Stimulated activated CD8-positive, alpha-beta memory T cell treated with anti-CD3 and anti-CD28 coated beads, Interleukin-2, amount 100 ng/mL, for 1 hour (primary cell): ENCODE measurements around the gene SPDYE3.
"Not testable (repeated sequence)": the region's sequence is repeated elsewhere in the genome, so short reads cannot be mapped to it uniquely, and the experiment has no call there.

Experiments used
- DNase-seq, 2 donors: peaks; one replicate each; pipeline ENCODE4 v3.0.0-alpha.2; 2020; ENCODE audit warnings: low read depth in 2 of 2

Gene SPDYE3

DNA sequence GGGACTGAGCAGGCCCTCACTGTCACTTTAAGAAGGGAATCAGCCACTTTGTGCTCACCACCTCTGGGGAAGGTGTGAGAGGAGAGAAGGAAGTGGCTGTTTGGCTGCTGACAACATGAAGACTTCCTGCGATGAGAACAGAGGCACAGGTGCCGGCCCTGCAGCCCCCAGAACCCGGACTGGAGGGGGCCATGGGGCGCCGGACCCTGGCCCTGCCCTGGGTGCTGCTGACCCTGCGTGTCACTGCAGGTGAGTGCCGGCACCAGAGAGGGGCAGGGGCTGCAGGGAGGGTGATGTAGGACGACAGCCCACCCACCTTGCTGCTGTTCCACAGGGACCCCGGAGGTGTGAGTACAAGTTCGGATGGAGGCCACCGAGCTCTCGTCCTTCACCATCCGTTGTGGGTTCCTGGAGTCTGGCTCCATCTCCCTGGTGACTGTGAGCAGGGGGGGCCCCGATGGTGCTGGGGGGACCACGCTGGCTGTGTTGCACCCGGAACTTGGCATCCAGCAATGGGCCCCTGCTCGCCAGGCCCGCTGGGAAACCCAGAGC lies 44.8 kb downstream of the SPDYE3 start:
- DNase-seq: not testable (repeated sequence)

GRCh38 chr7:100352984-100353684 lies 45.6 kb downstream of the SPDYE3 start:
- DNase-seq: no peak

DNA sequence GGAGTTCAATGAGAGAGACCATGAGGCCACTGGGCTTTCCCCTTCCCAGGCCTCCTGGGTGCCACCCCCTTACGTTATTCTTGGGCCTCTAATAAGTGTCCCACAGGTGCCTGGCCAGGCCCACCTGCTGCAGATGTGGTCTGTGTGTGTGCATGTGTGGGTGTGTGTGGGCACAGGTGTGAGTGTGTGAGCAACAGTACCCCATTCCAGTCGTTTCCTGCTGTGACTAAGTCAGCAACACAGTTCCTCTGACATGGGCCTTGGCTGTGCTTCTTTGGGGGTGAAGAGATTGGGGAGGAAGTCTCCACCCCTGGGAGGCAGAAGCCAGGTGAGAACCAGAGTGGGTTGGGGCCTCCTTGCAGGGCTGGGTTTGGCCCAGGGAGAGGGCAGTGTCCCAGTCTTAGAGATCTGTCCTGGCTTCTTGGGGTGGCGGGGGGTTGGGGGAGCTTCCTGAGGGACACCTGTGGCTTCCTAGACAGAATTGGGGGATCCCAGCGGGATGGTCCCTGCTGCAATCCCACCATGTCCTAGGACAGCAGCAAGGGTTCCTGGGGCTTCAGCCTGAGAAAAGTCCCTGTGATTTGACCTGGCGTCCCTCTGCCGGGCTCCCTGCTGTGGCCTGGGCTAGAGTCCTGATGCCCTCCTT lies 46.3 kb downstream of the SPDYE3 start:
- no peak for DNase-seq

DNA sequence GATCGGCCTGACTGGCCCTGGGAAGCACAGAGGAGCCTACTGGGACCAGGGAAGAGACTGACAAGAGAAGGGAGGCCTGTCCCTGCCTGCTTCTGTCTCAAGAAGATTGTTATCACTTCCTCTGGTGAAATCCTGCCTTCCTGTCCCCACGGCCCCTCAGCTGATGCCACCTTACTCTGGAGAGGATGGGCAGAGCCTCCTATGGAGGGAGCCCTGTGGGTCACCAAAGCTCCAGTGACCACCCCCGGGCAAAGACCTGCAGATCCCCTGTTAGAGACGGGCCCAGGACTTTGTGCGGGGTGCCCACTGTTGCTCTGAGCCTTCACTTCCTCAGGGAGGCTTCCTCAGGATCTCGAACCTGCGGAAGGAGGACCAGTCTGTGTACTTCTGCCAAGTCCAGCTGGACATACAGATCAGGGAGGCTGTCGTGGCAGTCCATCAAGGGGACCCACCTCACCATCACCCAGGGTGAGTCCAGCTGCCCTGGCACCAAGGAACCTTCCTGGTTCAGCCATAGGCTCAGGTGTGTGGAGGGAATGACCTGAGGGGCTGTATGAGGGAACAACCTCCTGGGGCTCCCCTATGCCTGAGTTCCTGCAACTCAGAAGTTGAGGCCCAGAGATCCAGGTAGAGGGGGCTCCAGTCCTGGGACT lies 49.0 kb downstream of the SPDYE3 start:
- DNase-seq: no peak

GRCh38 chr7:100357131-100357561 lies 49.6 kb downstream of the SPDYE3 start:
- no peak for DNase-seq

- DNase-seq: no peak
Measured at GRCh38 chr7:100358027-100358856, 50.7 kb downstream of the SPDYE3 start, which contains the start of gene PILRB. Gene PILRB (plus strand): TSS chr7:100358117. CDS start chr7:100358303, 186 bp downstream.

GRCh38 chr7:100358857-100359212 lies 51.3 kb downstream of the SPDYE3 start:
- DNase-seq: no peak

DNA sequence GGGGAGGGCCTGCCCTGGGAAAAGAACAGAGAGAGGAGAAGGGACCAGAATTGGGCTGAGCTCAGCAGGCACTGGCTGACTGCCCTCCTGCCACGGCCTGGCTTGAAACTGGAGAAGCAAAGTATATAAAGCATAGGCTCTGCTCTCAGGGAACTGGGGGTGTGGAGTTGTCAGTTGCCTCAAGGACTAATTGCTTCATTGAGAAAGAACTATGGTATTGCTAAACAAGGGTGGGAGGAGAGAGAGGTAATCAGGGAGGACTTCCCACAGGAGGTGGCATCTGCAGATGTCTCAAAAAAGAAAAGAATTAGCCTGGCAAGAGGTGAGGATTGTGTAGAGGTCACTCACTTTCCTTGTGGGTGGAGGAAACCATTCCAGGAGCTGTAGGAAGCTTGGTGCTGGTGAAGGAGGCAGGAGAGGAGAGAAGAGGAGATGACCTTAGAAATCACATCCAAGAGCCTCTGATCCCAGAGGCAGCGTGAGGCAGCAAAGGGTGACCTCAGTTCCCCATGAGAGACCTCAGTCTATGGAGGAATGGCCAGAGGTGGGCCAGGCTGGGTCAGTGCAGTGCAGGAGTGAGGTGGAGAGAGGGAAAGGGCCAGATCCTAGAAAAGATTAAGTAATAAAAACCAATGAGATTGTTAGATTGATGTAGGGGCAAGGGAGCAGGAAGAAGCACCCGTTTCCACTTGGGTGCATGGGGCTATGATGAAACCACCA lies 52.8 kb downstream of the SPDYE3 start:
- DNase-seq: no peak

DNA sequence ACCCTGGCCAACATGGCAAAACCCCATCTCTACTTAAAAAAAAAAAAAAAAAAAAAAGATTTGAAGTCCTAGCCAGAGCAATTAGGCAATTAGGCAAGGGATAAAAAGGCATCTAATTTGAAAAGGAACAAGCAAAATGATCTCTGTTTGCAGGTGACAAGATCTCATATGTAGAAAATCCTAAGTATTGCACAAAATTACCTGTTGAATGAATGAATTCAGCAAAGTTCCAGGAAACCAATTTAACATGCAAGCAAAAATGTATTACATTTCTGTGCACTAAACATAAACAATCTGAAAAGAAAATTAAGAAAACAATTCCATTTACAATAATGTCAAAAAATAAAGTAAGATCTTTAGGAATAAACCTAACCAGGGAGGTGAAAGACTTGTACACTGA lies 55.6 kb downstream of the SPDYE3 start:
- DNase-seq: no peak

DNA sequence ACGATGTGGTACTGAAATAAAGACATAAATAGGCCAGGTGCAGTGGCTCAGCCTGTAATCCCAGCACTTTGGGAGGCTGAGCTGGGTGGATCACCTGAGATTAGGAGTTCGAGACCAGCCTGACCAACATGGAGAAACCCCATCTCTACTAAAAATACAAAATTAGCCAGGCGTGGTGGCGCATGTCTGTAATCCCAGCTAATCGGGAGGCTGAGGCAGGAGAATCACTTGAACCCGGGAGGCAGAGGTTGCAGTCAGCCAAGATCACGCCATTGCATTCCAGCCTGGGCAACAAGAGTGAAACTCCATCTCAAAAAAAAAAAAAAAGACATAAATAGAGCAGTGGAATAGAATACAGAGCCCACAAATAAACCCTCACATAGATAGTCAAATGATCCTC lies 56.3 kb downstream of the SPDYE3 start:
- DNase-seq: not testable (repeated sequence)

DNA sequence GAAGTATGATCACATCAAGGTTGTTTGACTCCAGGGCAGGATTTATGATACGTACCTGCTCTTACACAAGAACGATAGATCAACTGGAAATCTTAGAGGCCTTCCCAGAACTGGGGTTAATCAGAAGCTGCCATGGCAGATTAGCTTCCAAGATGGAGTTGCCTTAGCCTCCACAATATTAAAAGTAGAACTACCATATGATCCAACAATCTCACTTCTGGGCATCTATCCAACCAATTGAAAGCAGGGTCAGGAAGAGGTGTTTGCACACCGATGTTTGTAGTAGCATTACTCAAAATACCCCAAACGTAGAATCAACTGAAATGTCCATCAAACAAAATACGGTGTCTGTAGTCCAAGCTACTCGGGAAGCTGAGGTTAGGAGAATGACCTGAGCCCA lies 57.0 kb downstream of the SPDYE3 start:
- DNase-seq: no peak

DNA sequence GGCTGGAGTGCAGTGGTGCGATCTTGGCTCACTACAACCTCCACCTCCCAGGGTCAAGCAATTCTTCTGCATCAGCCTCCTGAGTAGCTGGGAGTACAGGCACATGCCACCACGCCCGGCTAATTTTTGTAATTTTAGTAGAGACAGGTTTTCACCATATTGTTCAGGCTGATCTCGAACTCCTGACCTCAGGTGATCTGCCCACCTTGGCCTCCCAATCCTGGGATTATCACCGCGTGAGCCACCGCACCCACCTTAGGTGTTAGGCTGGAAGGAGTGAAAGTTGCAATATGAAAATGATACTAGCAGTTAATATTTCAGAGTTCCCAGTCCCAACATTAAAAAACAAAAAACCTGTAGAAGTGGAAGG lies 58.5 kb downstream of the SPDYE3 start:
- not testable (repeated sequence) for DNase-seq

GRCh38 chr7:100366411-100367250 lies 59.1 kb downstream of the SPDYE3 start:
- DNase-seq: no peak

GRCh38 chr7:100367251-100367620 lies 59.7 kb downstream of the SPDYE3 start:
- no peak for DNase-seq

DNA sequence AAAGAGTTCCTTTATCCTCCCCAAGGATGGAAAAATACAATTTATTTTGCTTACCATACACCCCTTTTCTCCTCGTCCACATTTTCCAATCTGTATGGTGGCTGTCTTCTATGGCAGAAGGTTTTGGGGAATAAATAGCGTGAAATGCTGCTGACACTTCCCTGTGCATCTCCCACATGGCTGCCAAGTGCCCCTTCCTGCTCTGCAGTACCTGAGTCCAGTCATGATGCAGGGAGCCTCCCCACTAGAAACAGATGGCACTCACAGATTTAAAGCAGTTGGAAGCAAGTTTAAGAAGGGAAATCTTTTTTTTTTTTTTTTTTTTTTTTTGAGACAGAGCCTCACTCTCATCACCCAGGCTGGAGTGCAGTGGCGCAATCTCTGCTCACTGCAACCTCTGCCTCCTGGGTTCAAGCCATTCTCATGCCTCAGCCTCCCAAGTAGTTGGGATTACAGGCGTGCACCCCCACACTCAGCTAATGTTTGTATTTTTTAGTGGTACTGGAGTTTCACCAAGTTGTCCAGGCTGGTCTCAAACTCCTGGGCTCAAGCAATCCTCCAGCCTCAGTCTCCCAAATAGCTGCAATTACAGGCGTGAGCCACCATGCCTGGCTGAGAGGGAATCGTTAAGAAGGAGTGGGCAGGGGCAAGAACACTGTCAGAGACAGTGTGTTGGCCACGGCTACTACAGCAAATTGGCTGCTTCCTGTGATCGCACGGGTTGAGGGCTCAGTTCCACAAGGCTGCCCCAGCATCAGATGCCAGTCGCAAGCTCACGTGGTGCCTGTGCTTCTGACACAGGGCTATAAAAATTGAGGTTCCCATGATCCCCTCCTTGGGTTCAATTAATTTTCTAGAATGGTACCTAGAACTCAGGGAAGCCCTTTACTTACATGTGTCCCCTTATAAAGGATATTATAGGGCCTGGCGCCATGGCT lies 60.4 kb downstream of the SPDYE3 start:
- no peak for DNase-seq

GRCh38 chr7:100369105-100369504 lies 61.6 kb downstream of the SPDYE3 start:
- DNase-seq: no peak

DNA sequence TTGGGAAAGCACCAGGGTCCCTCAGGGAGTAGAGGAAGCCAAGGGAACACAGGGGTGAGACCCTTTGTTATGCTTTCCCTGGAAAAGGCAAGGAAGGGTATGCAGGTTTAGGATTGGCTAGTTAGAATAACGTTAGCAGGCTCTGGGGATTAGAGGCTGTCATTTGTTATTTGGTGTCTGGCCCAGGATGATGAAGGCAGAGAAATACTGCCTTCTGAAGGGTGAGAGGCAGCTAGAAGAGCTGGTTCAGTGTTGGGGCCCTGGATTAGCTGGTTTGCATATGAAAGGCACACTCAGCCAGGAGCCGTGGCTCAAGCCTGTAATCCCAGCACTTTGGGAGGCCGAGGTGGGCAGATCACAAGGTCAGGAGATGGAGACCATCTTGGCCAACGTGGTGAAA lies 62.8 kb downstream of the SPDYE3 start:
- DNase-seq: no peak

DNA sequence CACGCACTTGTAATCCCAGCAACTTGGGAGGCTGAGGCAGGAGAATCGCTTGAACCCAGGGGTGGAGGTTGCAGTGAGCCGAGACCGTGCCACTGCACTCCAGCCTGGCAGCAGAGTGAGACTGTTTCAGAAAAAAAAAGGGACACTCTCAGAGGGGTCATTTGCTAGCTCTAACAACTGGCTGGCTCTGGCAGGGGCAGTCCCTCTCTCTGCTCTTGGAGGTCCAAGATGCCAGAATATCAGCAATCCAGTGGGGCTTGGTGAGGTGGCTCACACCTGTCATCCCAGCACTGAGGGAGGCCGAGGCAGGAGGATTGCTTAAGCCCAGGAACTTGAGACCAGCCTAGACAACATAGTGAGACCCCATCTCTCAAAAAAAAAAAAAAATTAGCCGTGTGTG lies 63.2 kb downstream of the SPDYE3 start:
- DNase-seq: no peak

- no peak for DNase-seq
Measured at GRCh38 chr7:100371561-100372171, 64.2 kb downstream of the SPDYE3 start.
